GM23338 (cell line): ENCODE measurements around the gene TMEM219. TPM values are rescaled to one million over a fixed set of nuclear protein-coding genes. Genes with fewer than 3 reads are reported as not detected.

Experiments used
- ATAC-seq: fragments of 200-7000 bp; cut with Tn5 transposase; 3 replicates; pipeline ENCODE4 v1.9.1; 2020
- DNase-seq: peaks from one replicate; pipeline ENCODE4 v3.0.0-alpha.2; 2015; ENCODE audit warnings: low spot score
- H2AFZ ChIP-seq: fragments of 200-600 bp; sonication (generic); 2 replicates; pipeline ENCODE4 v1.8.0; 2016; ENCODE audit warnings: antibody characterized with exemption, mild to moderate bottlenecking, moderate library complexity
- H3F3A ChIP-seq: fragments of 200-600 bp; sonication (generic); replicated peaks from 2 replicates; pipeline ENCODE4 v1.8.0; 2017; ENCODE audit warnings: antibody characterized with exemption, mixed run types, low read depth
- H3K27ac ChIP-seq: fragments of 200-600 bp; sonication (generic); 2 replicates; pipeline ENCODE4 v1.6.1; 2016; ENCODE audit warnings: low read depth
- H3K27me3 ChIP-seq: fragments of 200-600 bp; sonication (generic); 2 replicates; pipeline ENCODE4 v1.8.0; 2016; ENCODE audit warnings: mild to moderate bottlenecking, mixed run types, moderate library complexity; ENCODE audit not compliant: insufficient read depth
- H3K36me3 ChIP-seq: fragments of 200-600 bp; sonication (generic); 2 replicates; pipeline ENCODE4 v1.8.0; 2016; ENCODE audit warnings: mild to moderate bottlenecking; ENCODE audit not compliant: insufficient read depth
- H3K4me1 ChIP-seq: fragments of 200-600 bp; sonication (generic); 2 replicates; pipeline ENCODE4 v1.8.0; 2016; ENCODE audit warnings: mild to moderate bottlenecking, moderate library complexity; ENCODE audit not compliant: insufficient read depth
- H3K4me2 ChIP-seq: fragments of 200-600 bp; sonication (generic); 2 replicates; pipeline ENCODE4 v1.7.1; 2017; ENCODE audit warnings: mixed run types
- H3K4me3 ChIP-seq: fragments of 200-600 bp; sonication (generic); 2 replicates; pipeline ENCODE4 v1.6.1; 2016; ENCODE audit warnings: mixed run types
- H3K79me2 ChIP-seq: fragments of 200-600 bp; sonication (generic); replicated peaks from 2 replicates; pipeline ENCODE4 v1.8.0; 2017; ENCODE audit warnings: mild to moderate bottlenecking; ENCODE audit not compliant: insufficient read depth
- H3K9me2 ChIP-seq: fragments of 200-600 bp; sonication (generic); 2 replicates; pipeline ENCODE4 v1.8.0; 2017; ENCODE audit not compliant: insufficient read depth
- H4K20me1 ChIP-seq: fragments of 200-600 bp; sonication (generic); replicated peaks from 2 replicates; pipeline ENCODE4 v1.8.0; 2017; ENCODE audit warnings: mild to moderate bottlenecking; ENCODE audit not compliant: insufficient read depth
- H3K27ac Mint-ChIP-seq: 2 replicates; pipeline ENCODE4 v1.8.0; 2020; ENCODE audit warnings: inconsistent platforms, mild to moderate bottlenecking, moderate library complexity, mixed read lengths
- H3K27me3 Mint-ChIP-seq: 3 replicates; pipeline ENCODE4 v1.8.0; 2022; ENCODE audit warnings: low read depth, mild to moderate bottlenecking, moderate library complexity, mixed read lengths, inconsistent platforms; ENCODE audit not compliant: insufficient read depth, poor library complexity
- H3K36me3 Mint-ChIP-seq: 3 replicates; pipeline ENCODE4 v1.8.0; 2021; ENCODE audit warnings: low read depth, mild to moderate bottlenecking, inconsistent platforms, moderate library complexity, mixed read lengths
- H3K4me1 Mint-ChIP-seq: 3 replicates; pipeline ENCODE4 v1.8.0; 2020; ENCODE audit warnings: mild to moderate bottlenecking, inconsistent platforms, mixed read lengths
- H3K4me3 Mint-ChIP-seq: 3 replicates; pipeline ENCODE4 v1.8.0; 2021; ENCODE audit warnings: moderate library complexity, mild to moderate bottlenecking, inconsistent platforms, mixed read lengths
- H3K9me3 Mint-ChIP-seq: 3 replicates; pipeline ENCODE4 v1.8.0; 2020; ENCODE audit warnings: moderate library complexity, mild to moderate bottlenecking, inconsistent platforms, mixed read lengths
- CTCF ChIP-seq, 2 experiments: fragments of 200-600 bp in 1 of 2; sonication (generic) in 1 of 2; conservative IDR thresholded peaks; 2 replicates each; pipeline versions ENCODE4 v1.5.1 to v1.6.1; 2016 to 2017; ENCODE audit warnings: antibody characterized with exemption in 2 of 2, low read depth in 2 of 2, mild to moderate bottlenecking in 2 of 2, moderate library complexity in 1 of 2
- EZH2phosphoT487 ChIP-seq: fragments of 200-600 bp; sonication (generic); IDR thresholded peaks from one replicate; pipeline ENCODE4 v1.8.1; 2018; ENCODE audit warnings: antibody characterized with exemption; ENCODE audit not compliant: unreplicated experiment
- JUNB ChIP-seq: IDR thresholded peaks from one replicate; pipeline ENCODE4 v1.6.1; 2016; ENCODE audit warnings: antibody characterized with exemption; ENCODE audit not compliant: unreplicated experiment
- NANOG ChIP-seq: IDR thresholded peaks from 2 replicates; pipeline ENCODE4 v1.6.1; 2016; ENCODE audit warnings: antibody characterized with exemption, borderline replicate concordance
- STAT1 ChIP-seq: IDR thresholded peaks from one replicate; pipeline ENCODE4 v1.6.1; 2016; ENCODE audit warnings: antibody characterized with exemption; ENCODE audit not compliant: unreplicated experiment
- ZNF331 ChIP-seq: fragments of 250-450 bp; sonication (Bioruptor Pico); IDR thresholded peaks from 2 replicates; pipeline ENCODE4 v1.5.0; 2020; ENCODE audit warnings: low read depth, mild to moderate bottlenecking, moderate library complexity
- ZNF462 ChIP-seq: fragments of 250-450 bp; sonication (Bioruptor Pico); IDR thresholded peaks from 2 replicates; pipeline ENCODE4 v1.5.0; 2020; ENCODE audit warnings: mild to moderate bottlenecking, moderate library complexity
- polyA plus RNA-seq: library from polyadenylated mRNA; unstranded; fragments of >200 nt; fragmentation: Nextera tagmentation; extraction: Ambion mirVana; gene quantifications from 2 replicates; pipeline ENCODE4 v1.2.1, GENCODE V29; 2016
- total RNA-seq: library from RNA; depleted of rRNA; stranded (reverse); fragments of >200 nt; shearing (Covaris generic); gene quantifications from 2 replicates; pipeline ENCODE4 v1.2.3, GENCODE V29; 2014

The TMEM219 gene
- total and polyA plus RNA-seq, 2 experiments from 2014 or later, result 50.0 to 82.3 TPM

GRCh38 chr16:30004424-30004776 is 42.5 kb downstream of the TMEM219 start (continued):
- no peak for TF ChIP-seq ZNF462
- no peak for TF ChIP-seq STAT1

- H3K27ac ChIP-seq, result no peak overlapping the region
- peaks cover 13% of the 10 kb centered on the region; the same call in 2 of the 3 replicates for H3K36me3 Mint-ChIP-seq
- H3K4me3 ChIP-seq, result no peak overlapping the region
- peaks cover 48% of the 10 kb centered on the region for H3K4me1 Mint-ChIP-seq
- no peak overlapping the region for H2AFZ ChIP-seq
- H4K20me1 ChIP-seq, result 0 out of 2 replicates have a peak, but pooled peaks cover 4% of the 10 kb centered on the region
- no peak overlapping the region for H3K4me2 ChIP-seq
- no peak overlapping the region for H3K27ac Mint-ChIP-seq
- peaks cover 23% of the 10 kb centered on the region for H3K27me3 Mint-ChIP-seq
- H3K9me2 ChIP-seq, result no peaks in the 10 kb centered on the region
- H3K36me3 ChIP-seq, result no peaks in the 10 kb centered on the region
- H3K27me3 ChIP-seq, result peaks cover 9% of the 10 kb centered on the region; the same call in 1 of the 2 replicates
- no peak overlapping the region for H3K4me3 Mint-ChIP-seq
- ATAC-seq, result no peak
- no peaks in the 10 kb centered on the region for H3K9me3 Mint-ChIP-seq
- H3K4me1 ChIP-seq, result peaks cover 23% of the 10 kb centered on the region
- H3F3A ChIP-seq, result no peaks in the 10 kb centered on the region
- no peak for DNase-seq
- no peaks in the 10 kb centered on the region for H3K79me2 ChIP-seq
- no peak for TF ChIP-seq EZH2phosphoT487
- no peak for TF ChIP-seq ZNF462
- no peak for TF ChIP-seq CTCF (conservative IDR thresholded peaks at IDR 0.05; ENCODE audit: low read depth in 2 of 2)
- no peak for TF ChIP-seq ZNF331 (CRISPR knock-in tag)
- TF ChIP-seq JUNB, result no peak
- no peak for TF ChIP-seq NANOG
Observed at GRCh38 chr16:30004811-30005242, 42.9 kb downstream of the TMEM219 start.
